HG03439 (cell line): ENCODE results near the gene B4GAT1.
"Not testable (repeated sequence)": the region's sequence is repeated elsewhere in the genome, so short reads cannot be mapped to it uniquely, and the experiment has no call there.

Experiments
- ATAC-seq: cut with Tn5 transposase; IDR thresholded peaks from one replicate; pipeline ENCODE4 v1.9.1; 2021; ENCODE audit warnings: mild to moderate bottlenecking, moderate library complexity; ENCODE audit not compliant: unreplicated experiment

B4GAT1 gene

GRCh38 chr11:66326261-66327111, 20.9 kb downstream of the B4GAT1 start:
- ATAC-seq: no peak

- ATAC-seq: no peak
These were observed 22.2 kb downstream of the B4GAT1 start for GRCh38 chr11:66325263-66325671.

GRCh38 chr11:66324664-66325063, 22.8 kb downstream of the B4GAT1 start:
- ATAC-seq: no peak

- ATAC-seq: no peak
These were observed 23.7 kb downstream of the B4GAT1 start for GRCh38 chr11:66323684-66324083.

- no peak for ATAC-seq
These were observed 24.5 kb downstream of the B4GAT1 start for GRCh38 chr11:66322732-66323427.

- no peak for ATAC-seq
These were observed 25.8 kb downstream of the B4GAT1 start for GRCh38 chr11:66321606-66322005.

- not testable (repeated sequence) for ATAC-seq
These were observed 26.7 kb downstream of the B4GAT1 start for GRCh38 chr11:66320748-66321147.

GRCh38 chr11:66320289-66320688, 27.1 kb downstream of the B4GAT1 start:
- not testable (repeated sequence) for ATAC-seq

GRCh38 chr11:66318600-66318970, 28.8 kb downstream of the B4GAT1 start:
- no peak for ATAC-seq

GRCh38 chr11:66317723-66318599, 29.5 kb downstream of the B4GAT1 start:
- ATAC-seq: no peak

- ATAC-seq: no peak
These were observed 30.1 kb downstream of the B4GAT1 start for GRCh38 chr11:66317322-66317722.

GRCh38 chr11:66316849-66317251, 30.6 kb downstream of the B4GAT1 start, which contains the start of gene CD248:
Gene CD248 (minus strand): TSS chr11:66317044. CDS start chr11:66317027, 17 bp downstream.
- ATAC-seq: no peak

- ATAC-seq: no peak
These were observed 31.3 kb downstream of the B4GAT1 start for GRCh38 chr11:66315921-66316811.

GRCh38 chr11:66315498-66315885, 31.9 kb downstream of the B4GAT1 start:
- no peak for ATAC-seq

- ATAC-seq: no peak
These were observed 32.6 kb downstream of the B4GAT1 start for GRCh38 chr11:66314561-66315497.

GRCh38 chr11:66314186-66314501, 33.3 kb downstream of the B4GAT1 start:
- no peak for ATAC-seq

- ATAC-seq: no peak
These were observed 33.9 kb downstream of the B4GAT1 start for GRCh38 chr11:66313321-66314185.
